ENCODE measurements around the gene MTA3. TPM values are rescaled to one million over a fixed set of nuclear protein-coding genes. Genes with fewer than 3 reads are reported as not detected.

MTA3 gene
- total and polyA plus RNA-seq, 2 of the 8 experiments (the other 6 are each of a cell fraction or from before 2014, with no cell fraction given), result 125 to 184 TPM

- 0 out of 2 replicates have a peak overlapping the region, but pooled peaks have one; percentile 89 for H2BK5ac ChIP-seq (ENCODE audit: low read depth, low read length)
- H3K23me2 ChIP-seq (ENCODE audit: low read depth, low read length), result peaks cover 2% of the 10 kb centered on the region
- no peak overlapping the region for H3K56ac ChIP-seq (replicated peaks; ENCODE audit: insufficient read length, low read depth, low read length)
- H4K91ac ChIP-seq (replicated peaks; ENCODE audit: insufficient read length, low read length), result no peak overlapping the region
- TF ChIP-seq USF2 (IDR thresholded peaks at IDR 0.05; ENCODE audit: low read length) (no peak), TEAD4 (IDR thresholded peaks at IDR 0.05; ENCODE audit: low read depth, low read length) (no peak), GTF2F1 (IDR thresholded peaks at IDR 0.05; ENCODE audit: borderline replicate concordance, low read depth, low read length) (no peak), SIX5 (IDR thresholded peaks at IDR 0.05; ENCODE audit: low read depth, low read length) (no peak), ZNF274 (IDR thresholded peaks at IDR 0.05; ENCODE audit: borderline replicate concordance, extremely low read depth, low read length) (no peak), BRCA1 (IDR thresholded peaks at IDR 0.05; ENCODE audit: low read depth, low read length) (no peak), JUN (IDR thresholded peaks at IDR 0.05; ENCODE audit: low read depth, low read length) (no peak), EGR1 (IDR thresholded peaks at IDR 0.05; ENCODE audit: borderline replicate concordance, low read depth, low read length) (no peak), CEBPB (IDR thresholded peaks at IDR 0.05; ENCODE audit: low read depth, low read length) (no peak), SP1 (IDR thresholded peaks at IDR 0.05; ENCODE audit: low read depth, low read length) (no peak)
- H2BK12ac ChIP-seq (ENCODE audit: low read depth, low read length), result no peak overlapping the region
- H2BK20ac ChIP-seq (ENCODE audit: low read length), result 0 out of 2 replicates have a peak overlapping the region, but pooled peaks have one; percentile 90
- H2BK15ac ChIP-seq (ENCODE audit: low read length), result no peak overlapping the region
- H3K27ac ChIP-seq (ENCODE audit: low read depth, low read length), result no peak overlapping the region
- H3K23ac ChIP-seq (ENCODE audit: insufficient read length), result no peak overlapping the region
- no peaks in the 10 kb centered on the region for H3K9me3 ChIP-seq (ENCODE audit: insufficient read depth in 2 of 2, low read depth in 1 of 2, low read length in 1 of 2)
- no peaks in the 10 kb centered on the region; a peak in 1 of 4 replicates for H3K79me2 ChIP-seq (ENCODE audit: control insufficient read depth in 1 of 2, insufficient read depth in 2 of 2, low read length in 2 of 2)
- no peak overlapping the region for H2AK5ac ChIP-seq (ENCODE audit: low read depth, low read length)
- CTCF ChIA-PET (ENCODE audit: partially characterized antibody), result interaction anchor here (1.4 kb wide), 2 partner anchors 11 to 35 kb away, joined by 3 to 5 read pairs; no protein-coding TSS in a partner anchor
- WGBS, 2 experiments (ENCODE audit: extremely low coverage in 1 of 2, insufficient coverage in 1 of 2, insufficient read length in 1 of 2, insufficient replicate concordance in 2 of 2, low coverage in 1 of 2, low lambda C conversion rate in 2 of 2, missing lambda C conversion rate in 1 of 2), result 97% methylated on average over 6 of the region's 6 CpGs; no CpG with 5 or more reads in 1 of the 2 experiments
- H3K79me1 ChIP-seq (ENCODE audit: low read depth, low read length), result no peaks in the 10 kb centered on the region; the same call in 1 of the 2 replicates
- POLR2A ChIA-PET (ENCODE audit: partially characterized antibody), result no interaction called here
- no peak overlapping the region for H3K9ac ChIP-seq (replicated peaks in 1 of 4; ENCODE audit: extremely low read depth in 1 of 4, low read depth in 3 of 4, low read length in 3 of 4)
- H2BK120ac ChIP-seq (replicated peaks; ENCODE audit: low read depth, low read length), result no peak overlapping the region
- H4K8ac ChIP-seq (ENCODE audit: extremely low read depth, insufficient read depth, low read length), result no peak overlapping the region
- no peak overlapping the region for H3K14ac ChIP-seq (ENCODE audit: insufficient read length)
- no peak overlapping the region for H2AFZ ChIP-seq (ENCODE audit: low read length)
- no peak overlapping the region for H3K4me3 ChIP-seq (ENCODE audit: extremely low read depth in 1 of 4, insufficient read depth in 2 of 4, low read depth in 3 of 4, low read length in 4 of 4)
- no peaks in the 10 kb centered on the region for H3K27me3 ChIP-seq (replicated peaks in 1 of 4; ENCODE audit: control insufficient read depth in 3 of 4, extremely low read depth in 1 of 4, insufficient read depth in 3 of 4, low read length in 3 of 4)
- peaks cover 5 to 28% (median 14%) of the 10 kb centered on the region in 4 experiments for H3K4me1 ChIP-seq (replicated peaks in 1 of 4; ENCODE audit: control insufficient read depth in 3 of 4, insufficient read depth in 4 of 4, low read length in 3 of 4)
- DNase-seq (ENCODE audit: low read depth in 1 of 2, low spot score in 2 of 2) (no peak), FAIRE-seq (no peak)
- no peak overlapping the region for H3K18ac ChIP-seq (ENCODE audit: extremely low read depth, low read length)
- no peak overlapping the region for H4K5ac ChIP-seq (ENCODE audit: insufficient read length, low read depth, low read length)
- H3K36me3 ChIP-seq (ENCODE audit: control insufficient read depth in 2 of 4, insufficient read depth in 4 of 4, low read length in 3 of 4), result no peaks in the 10 kb centered on the region
- H3K4ac ChIP-seq (replicated peaks; ENCODE audit: insufficient read length, low read depth, low read length), result no peak overlapping the region
- no peaks in the 10 kb centered on the region for H4K20me1 ChIP-seq (replicated peaks in 1 of 2; ENCODE audit: control insufficient read depth in 1 of 2, insufficient read depth in 2 of 2, low read length in 2 of 2)
- no peak overlapping the region for H3K4me2 ChIP-seq (ENCODE audit: insufficient read depth in 1 of 2, low read depth in 2 of 2, low read length in 2 of 2)
Measured at GRCh38 chr2:42550870-42551269, 17.6 kb upstream of the MTA3 start.

Measured in H1 (cell line).